Astrocyte of the spinal cord (primary cell): ENCODE measurements around the gene SCAND1.
A peak's percentile ranks its signal among the peaks of the same experiment; 100 is the strongest.

Experiments
- DNase-seq: peaks from one replicate; pipeline ENCODE4 v3.0.0; 2011; ENCODE audit warnings: low read depth, low spot score
- H3K4me3 ChIP-seq: 2 replicates; pipeline ENCODE4 v1.5.1; 2011; ENCODE audit warnings: low read depth, mild to moderate bottlenecking, low read length, moderate library complexity
- in situ Hi-C: cut with HindIII; loops from 2 replicates; pipeline ENCODE4 v1.10.0; 2017; ENCODE audit warnings: low sequenced_read_pairs
- TF ChIP-seq, protein P1 (sequence below): IDR thresholded peaks from 2 replicates; pipeline ENCODE4 v1.5.1; 2012; ENCODE audit warnings: low read depth, mild to moderate bottlenecking, low read length, inconsistent platforms

The SCAND1 gene

DNA sequence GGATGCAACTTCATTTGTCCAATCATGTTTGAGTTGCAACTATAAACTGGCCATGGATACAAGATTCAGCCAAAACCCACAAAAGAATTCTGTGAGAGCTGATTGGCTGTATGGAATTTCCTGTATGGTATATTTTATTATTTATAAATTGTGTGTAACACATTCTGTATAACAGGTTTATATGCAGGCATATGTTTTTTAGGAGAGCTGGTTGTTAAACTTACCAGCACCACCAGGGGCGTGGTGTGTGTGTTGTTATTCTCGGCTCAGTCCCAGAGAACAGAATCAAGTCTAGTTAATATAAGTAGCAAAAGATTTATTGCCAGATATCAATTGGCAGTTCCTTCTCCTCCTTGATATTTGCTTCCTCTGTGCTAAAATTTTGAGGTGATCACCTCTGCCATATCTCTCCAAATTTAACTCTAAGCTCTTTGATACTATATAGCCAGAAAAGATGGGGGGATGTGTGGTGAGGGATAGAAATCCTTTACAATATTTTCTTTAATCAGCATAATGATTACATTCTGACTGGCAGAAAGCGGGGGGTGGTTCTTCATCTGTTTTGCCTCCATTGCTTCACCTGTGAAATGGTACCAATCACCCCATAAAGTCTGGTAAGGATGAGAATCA, 37.0 kb upstream of the SCAND1 start:
- in situ Hi-C loops = no loop called here
- H3K4me3 ChIP-seq = no peak overlapping the region
- peak; percentile 24 for DNase-seq
- TF ChIP-seq, protein P1, sequence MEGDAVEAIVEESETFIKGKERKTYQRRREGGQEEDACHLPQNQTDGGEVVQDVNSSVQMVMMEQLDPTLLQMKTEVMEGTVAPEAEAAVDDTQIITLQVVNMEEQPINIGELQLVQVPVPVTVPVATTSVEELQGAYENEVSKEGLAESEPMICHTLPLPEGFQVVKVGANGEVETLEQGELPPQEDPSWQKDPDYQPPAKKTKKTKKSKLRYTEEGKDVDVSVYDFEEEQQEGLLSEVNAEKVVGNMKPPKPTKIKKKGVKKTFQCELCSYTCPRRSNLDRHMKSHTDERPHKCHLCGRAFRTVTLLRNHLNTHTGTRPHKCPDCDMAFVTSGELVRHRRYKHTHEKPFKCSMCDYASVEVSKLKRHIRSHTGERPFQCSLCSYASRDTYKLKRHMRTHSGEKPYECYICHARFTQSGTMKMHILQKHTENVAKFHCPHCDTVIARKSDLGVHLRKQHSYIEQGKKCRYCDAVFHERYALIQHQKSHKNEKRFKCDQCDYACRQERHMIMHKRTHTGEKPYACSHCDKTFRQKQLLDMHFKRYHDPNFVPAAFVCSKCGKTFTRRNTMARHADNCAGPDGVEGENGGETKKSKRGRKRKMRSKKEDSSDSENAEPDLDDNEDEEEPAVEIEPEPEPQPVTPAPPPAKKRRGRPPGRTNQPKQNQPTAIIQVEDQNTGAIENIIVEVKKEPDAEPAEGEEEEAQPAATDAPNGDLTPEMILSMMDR = peak; percentile 59

DNA sequence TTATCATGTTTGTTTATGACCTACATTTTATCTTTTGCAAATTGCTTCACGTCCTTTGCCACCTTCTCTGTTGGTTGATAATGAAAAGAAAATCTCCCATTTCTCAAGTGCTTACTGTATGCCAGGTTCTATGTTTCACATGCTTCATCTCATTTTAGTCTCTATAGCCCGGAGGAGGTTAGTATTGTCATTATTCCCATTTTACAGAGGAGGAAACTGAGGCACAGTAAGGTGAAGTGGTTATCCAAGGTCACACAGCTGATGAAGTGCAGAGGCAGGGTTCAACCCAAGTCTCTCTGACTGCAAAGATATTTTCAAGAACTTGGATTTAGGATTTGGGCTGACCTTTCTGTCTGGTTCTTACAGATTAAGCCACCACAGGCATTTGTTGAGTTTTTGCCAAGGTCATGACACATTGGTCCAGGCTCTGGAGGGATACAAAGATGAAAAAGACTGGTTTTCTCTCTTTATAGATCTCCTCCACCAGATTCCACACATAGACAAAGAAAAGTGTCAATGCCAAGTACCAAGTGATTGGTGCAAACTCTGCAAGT, 34.7 kb upstream of the SCAND1 start:
- TF ChIP-seq, protein P1 = no peak

DNA sequence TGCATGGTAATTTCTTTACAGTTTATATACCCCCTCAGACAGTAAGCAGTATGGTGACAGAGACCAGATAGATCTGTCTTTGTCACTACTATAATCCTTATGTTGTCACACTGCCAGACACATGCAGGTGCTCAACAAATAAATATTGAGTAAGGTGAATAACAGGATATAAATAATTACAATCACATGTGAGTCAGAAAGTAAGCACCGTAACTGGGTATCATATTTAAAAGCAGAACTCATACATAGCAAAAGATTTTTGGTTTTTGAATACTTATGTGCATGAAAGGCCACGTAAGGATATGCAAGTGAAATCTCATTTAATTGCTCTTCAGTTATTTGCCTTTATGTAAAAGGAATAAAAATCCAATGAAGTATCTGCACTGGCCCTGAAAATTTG, 31.5 kb upstream of the SCAND1 start:
- DNase-seq = no peak
- in situ Hi-C loops = no loop called here
- TF ChIP-seq, protein P1 = no peak
- H3K4me3 ChIP-seq = no peak overlapping the region

More for the DNA sequence above, 34.7 kb upstream of the SCAND1 start:
- no peak overlapping the region for H3K4me3 ChIP-seq
- DNase-seq = no peak
- in situ Hi-C loops = no loop called here

DNA sequence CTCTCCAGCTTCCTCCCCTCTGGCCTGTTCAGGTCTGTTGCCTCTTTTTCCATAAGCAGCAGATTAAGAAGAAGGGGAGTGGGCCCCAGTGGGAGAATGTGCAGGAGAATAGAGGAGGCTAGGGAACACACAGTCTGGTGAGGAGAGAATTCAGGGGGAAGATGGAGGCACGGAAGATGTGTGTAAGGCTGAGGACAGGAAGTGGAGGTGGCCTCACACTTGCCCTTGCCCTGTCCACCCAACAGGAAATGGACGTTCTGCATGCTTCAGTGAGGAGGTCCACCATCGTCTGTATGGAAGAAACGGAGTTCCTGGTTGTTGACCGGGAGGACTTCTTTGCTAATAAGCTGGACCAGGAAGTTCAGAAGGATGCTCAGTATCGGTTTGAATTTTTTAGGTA, 30.1 kb upstream of the SCAND1 start:
- no peak for DNase-seq
- TF ChIP-seq, protein P1 = no peak

DNA sequence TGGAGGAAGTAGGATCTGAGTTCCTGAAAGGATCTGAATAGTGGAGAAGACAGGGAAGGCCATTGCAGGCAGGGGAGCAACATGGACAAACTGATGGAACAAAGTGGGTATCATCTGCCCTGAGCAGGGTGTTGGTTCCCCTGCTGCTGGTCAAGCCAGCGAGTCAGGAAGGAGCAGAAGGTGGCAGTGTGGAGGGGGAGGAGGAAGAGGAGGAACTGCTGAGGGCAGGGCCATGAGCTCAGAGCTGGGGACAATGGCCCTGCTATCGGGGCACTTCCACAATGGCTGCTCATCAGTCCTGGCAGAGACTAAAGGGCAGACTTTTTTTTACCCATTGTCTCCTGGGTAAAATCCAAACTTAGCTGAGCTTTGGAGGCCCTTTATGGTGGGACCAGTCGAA, 27.7 kb upstream of the SCAND1 start:
- DNase-seq = no peak
- TF ChIP-seq, protein P1 = no peak
- in situ Hi-C loops = no loop called here
- H3K4me3 ChIP-seq = no peak overlapping the region

More for the DNA sequence above, 30.1 kb upstream of the SCAND1 start:
- in situ Hi-C loops = no loop called here
- H3K4me3 ChIP-seq = no peak overlapping the region

DNA sequence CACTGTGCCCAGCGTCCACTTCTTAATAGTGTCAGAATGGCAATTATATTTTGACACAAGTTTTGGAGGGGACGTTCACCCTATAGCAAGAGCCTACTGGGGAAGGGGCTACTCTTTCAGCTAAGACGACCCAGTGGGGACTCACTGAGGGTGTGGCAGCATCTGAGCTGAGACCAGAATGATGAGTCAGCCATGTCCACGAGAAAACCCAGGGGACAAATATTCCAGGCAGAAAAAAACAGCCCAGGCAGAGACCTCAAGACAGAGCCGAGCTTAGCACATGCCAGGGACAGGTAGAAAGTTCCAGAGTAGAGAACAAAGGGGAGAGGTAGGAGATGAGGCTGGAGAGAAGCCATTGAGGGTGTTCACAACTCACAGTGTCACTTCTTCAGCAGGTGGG, 25.2 kb upstream of the SCAND1 start:
- TF ChIP-seq, protein P1 = no peak
- no peak overlapping the region for H3K4me3 ChIP-seq
- no peak for DNase-seq
- in situ Hi-C loops = no loop called here
